OCI-LY7 (cell line): ENCODE data around the gene FOXC2. TPM values are rescaled to one million over a fixed set of nuclear protein-coding genes. Genes with fewer than 3 reads are reported as not detected.

ENCODE experiments used
- BruUV-seq: library from RNA; stranded (reverse); fragments of 400-500 nt; replicated peaks from 2 replicates; lab custom pipeline; 2021; lab: Mats Ljungman, UMichigan
- CTCF ChIA-PET: fragments of 300-600 bp; sonication (Branson Sonifier 250); formaldehyde crosslinking; loops from one replicate; lab custom pipeline; 2022; ENCODE audit warnings: antibody characterized with exemption; ENCODE audit not compliant: unreplicated experiment; lab: Charles Lee
- POLR2A ChIA-PET: fragments of 300-600 bp; sonication (Branson Sonifier 250); formaldehyde crosslinking; loops from one replicate; lab custom pipeline; 2022; ENCODE audit warnings: antibody characterized with exemption; lab: Charles Lee
- DNase-seq: peaks from one replicate; pipeline ENCODE4 v3.0.0-alpha.2; 2015; ENCODE audit warnings: low spot score
- H2AFZ ChIP-seq: fragments of 200-600 bp; sonication (generic), shearing (Covaris generic); 2 replicates; pipeline ENCODE4 v1.6.1; 2014; ENCODE audit warnings: mild to moderate bottlenecking, antibody characterized with exemption, low read length, moderate library complexity
- H3K27ac ChIP-seq: fragments of 200-600 bp; sonication (generic); 2 replicates; pipeline ENCODE4 v1.5.1; 2014; ENCODE audit warnings: mixed run types, low read depth, mild to moderate bottlenecking, moderate library complexity, low read length, inconsistent platforms; ENCODE audit not compliant: poor library complexity, severe bottlenecking
- H3K36me3 ChIP-seq: fragments of 200-600 bp; sonication (generic); 2 replicates; pipeline ENCODE4 v1.6.1; 2014; ENCODE audit warnings: mild to moderate bottlenecking, antibody characterized with exemption, low read length, moderate library complexity, mixed read lengths; ENCODE audit not compliant: insufficient read depth
- H3K4me1 ChIP-seq: fragments of 200-600 bp; sonication (generic); 2 replicates; pipeline ENCODE4 v1.5.1; 2014; ENCODE audit warnings: mild to moderate bottlenecking, low read length; ENCODE audit not compliant: insufficient read depth, poor library complexity, severe bottlenecking
- H3K4me2 ChIP-seq: fragments of 200-600 bp; sonication (generic); 2 replicates; pipeline ENCODE4 v1.6.1; 2014; ENCODE audit warnings: mild to moderate bottlenecking, low read length
- H3K4me3 ChIP-seq: fragments of 200-600 bp; sonication (generic); 2 replicates; pipeline ENCODE4 v1.5.1; 2014; ENCODE audit warnings: mild to moderate bottlenecking, low read depth, low read length; ENCODE audit not compliant: poor library complexity, severe bottlenecking
- H3K79me2 ChIP-seq: fragments of 200-600 bp; sonication (generic); 2 replicates; pipeline ENCODE4 v1.6.1; 2016; ENCODE audit warnings: low read depth, mild to moderate bottlenecking, low read length, moderate library complexity, mixed read lengths; ENCODE audit not compliant: insufficient read depth
- H3K9me2 ChIP-seq: fragments of 200-600 bp; sonication (generic); 2 replicates; pipeline ENCODE4 v1.6.1; 2016; ENCODE audit warnings: mild to moderate bottlenecking, low read length, mixed read lengths; ENCODE audit not compliant: insufficient read depth
- H3K9me3 ChIP-seq: fragments of 200-600 bp; sonication (generic); 2 replicates; pipeline ENCODE4 v1.6.1; 2014; ENCODE audit warnings: mild to moderate bottlenecking, mixed run types, low read length, mixed read lengths
- H4K20me1 ChIP-seq: fragments of 200-600 bp; sonication (generic); 2 replicates; pipeline ENCODE4 v1.6.1; 2014; ENCODE audit warnings: mild to moderate bottlenecking, antibody characterized with exemption, low read length, moderate library complexity, mixed read lengths; ENCODE audit not compliant: insufficient read depth
- EZH2phosphoT487 ChIP-seq: fragments of 200-600 bp; sonication (generic); IDR thresholded peaks from 2 replicates; pipeline ENCODE4 v1.6.1; 2018; ENCODE audit warnings: low read depth, borderline replicate concordance, mild to moderate bottlenecking, mixed run types, antibody characterized with exemption, low read length, moderate library complexity, mixed read lengths
- intact Hi-C: fragments of 100-400 bp; cut with micrococcal nuclease; formaldehyde crosslinking; loops from one replicate; pipeline ENCODE4 v1.10.0; 2022; ENCODE audit not compliant: unreplicated experiment
- total RNA-seq, 2 experiments: library from RNA; depleted of rRNA in 1 of 2; stranded (reverse); fragments of >200 nt in 1 of 2; shearing (Covaris generic) in 1 of 2; gene quantifications; 2 replicates each; pipeline ENCODE4 v1.2.3, GENCODE V29; 2014 to 2022
- TF ChIP-seq, protein P1 (sequence below): fragments of 200-600 bp; sonication (generic); conservative IDR thresholded peaks from 2 replicates; pipeline ENCODE4 v1.5.1; 2014; ENCODE audit warnings: mild to moderate bottlenecking, antibody characterized with exemption, low read length, moderate library complexity, mixed read lengths

Gene FOXC2
- total RNA-seq, 2 experiments from 2014 or later = not detected

DNA sequence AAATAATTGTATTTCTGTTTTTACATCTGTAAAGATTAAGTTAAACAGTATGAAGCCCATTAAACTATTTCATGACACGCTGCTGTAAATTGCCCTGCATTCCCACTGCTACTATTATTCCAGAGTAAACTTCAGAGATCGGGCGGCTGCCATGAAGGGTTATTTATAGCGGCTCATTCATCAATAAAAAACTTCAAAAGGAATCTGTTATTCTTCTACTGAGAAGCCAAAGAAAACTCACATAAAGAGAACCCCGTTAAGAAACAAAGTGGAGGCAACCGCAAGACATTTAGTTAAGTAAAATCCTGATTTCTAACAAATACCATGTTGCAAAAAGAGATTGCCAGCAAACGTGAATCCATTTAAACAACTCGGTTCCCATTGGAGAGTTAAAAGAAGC, 28.1 kb downstream of the FOXC2 start:
- no TSS peak for BruUV-seq
- no peaks in the 10 kb centered on the region for H3K9me2 ChIP-seq
- no peaks in the 10 kb centered on the region for H3K79me2 ChIP-seq
- POLR2A ChIA-PET = no interaction called here
- no peak for TF ChIP-seq EZH2phosphoT487
- TF ChIP-seq, protein P1, sequence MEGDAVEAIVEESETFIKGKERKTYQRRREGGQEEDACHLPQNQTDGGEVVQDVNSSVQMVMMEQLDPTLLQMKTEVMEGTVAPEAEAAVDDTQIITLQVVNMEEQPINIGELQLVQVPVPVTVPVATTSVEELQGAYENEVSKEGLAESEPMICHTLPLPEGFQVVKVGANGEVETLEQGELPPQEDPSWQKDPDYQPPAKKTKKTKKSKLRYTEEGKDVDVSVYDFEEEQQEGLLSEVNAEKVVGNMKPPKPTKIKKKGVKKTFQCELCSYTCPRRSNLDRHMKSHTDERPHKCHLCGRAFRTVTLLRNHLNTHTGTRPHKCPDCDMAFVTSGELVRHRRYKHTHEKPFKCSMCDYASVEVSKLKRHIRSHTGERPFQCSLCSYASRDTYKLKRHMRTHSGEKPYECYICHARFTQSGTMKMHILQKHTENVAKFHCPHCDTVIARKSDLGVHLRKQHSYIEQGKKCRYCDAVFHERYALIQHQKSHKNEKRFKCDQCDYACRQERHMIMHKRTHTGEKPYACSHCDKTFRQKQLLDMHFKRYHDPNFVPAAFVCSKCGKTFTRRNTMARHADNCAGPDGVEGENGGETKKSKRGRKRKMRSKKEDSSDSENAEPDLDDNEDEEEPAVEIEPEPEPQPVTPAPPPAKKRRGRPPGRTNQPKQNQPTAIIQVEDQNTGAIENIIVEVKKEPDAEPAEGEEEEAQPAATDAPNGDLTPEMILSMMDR = no peak
- no peaks in the 10 kb centered on the region for H3K9me3 ChIP-seq
- no peak overlapping the region for H3K4me2 ChIP-seq
- CTCF ChIA-PET = no interaction called here
- no peak overlapping the region for H3K4me3 ChIP-seq
- intact Hi-C loops = no loop called here
- H3K36me3 ChIP-seq = no peaks in the 10 kb centered on the region
- H2AFZ ChIP-seq = no peak overlapping the region
- no peaks in the 10 kb centered on the region for H3K4me1 ChIP-seq
- no peak overlapping the region for H3K27ac ChIP-seq
- no peaks in the 10 kb centered on the region for H4K20me1 ChIP-seq
- DNase-seq = no peak

DNA sequence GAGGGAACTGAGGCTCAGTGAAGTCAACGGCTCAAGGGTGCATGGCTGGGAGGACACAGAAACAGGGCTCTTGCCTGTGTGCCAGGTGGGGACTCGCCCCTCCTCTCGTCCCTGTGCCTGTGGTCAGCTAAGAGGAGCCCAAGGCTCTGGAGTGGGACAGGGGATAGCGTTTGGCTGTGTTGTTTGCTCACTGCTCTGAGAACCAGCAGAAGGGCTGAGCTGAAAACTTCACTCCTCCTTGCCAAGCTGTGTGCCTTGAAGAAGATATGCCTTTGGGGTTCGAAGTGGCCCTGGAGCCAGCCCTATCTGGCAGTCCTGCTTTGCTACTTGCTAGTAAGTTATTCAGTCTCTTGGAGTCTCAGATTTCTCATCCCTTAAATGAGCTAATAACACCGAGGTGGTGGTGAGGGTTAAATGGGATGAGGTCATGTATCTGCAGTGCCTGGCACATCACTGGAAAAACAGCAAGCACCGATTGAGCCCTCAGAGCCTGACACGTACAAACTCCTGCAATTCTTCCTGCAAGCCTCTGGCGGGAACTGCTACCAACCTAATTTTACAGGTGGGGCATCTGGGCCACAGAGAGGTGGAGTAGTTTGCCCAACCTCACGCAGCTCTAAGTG, 29.5 kb downstream of the FOXC2 start:
- TF ChIP-seq, protein P1 = no peak
- TF ChIP-seq EZH2phosphoT487 = no peak
- no peaks in the 10 kb centered on the region for H4K20me1 ChIP-seq
- H3K36me3 ChIP-seq = no peaks in the 10 kb centered on the region
- H3K9me2 ChIP-seq = no peaks in the 10 kb centered on the region
- intact Hi-C loops = no loop called here
- no peaks in the 10 kb centered on the region for H3K4me1 ChIP-seq
- CTCF ChIA-PET = no interaction called here
- H3K4me2 ChIP-seq = no peak overlapping the region
- H3K79me2 ChIP-seq = no peaks in the 10 kb centered on the region
- no peak overlapping the region for H3K27ac ChIP-seq
- POLR2A ChIA-PET = no interaction called here
- no peaks in the 10 kb centered on the region for H3K9me3 ChIP-seq
- no peak overlapping the region for H3K4me3 ChIP-seq
- no peak overlapping the region for H2AFZ ChIP-seq
- no TSS peak for BruUV-seq
- no peak for DNase-seq

DNA sequence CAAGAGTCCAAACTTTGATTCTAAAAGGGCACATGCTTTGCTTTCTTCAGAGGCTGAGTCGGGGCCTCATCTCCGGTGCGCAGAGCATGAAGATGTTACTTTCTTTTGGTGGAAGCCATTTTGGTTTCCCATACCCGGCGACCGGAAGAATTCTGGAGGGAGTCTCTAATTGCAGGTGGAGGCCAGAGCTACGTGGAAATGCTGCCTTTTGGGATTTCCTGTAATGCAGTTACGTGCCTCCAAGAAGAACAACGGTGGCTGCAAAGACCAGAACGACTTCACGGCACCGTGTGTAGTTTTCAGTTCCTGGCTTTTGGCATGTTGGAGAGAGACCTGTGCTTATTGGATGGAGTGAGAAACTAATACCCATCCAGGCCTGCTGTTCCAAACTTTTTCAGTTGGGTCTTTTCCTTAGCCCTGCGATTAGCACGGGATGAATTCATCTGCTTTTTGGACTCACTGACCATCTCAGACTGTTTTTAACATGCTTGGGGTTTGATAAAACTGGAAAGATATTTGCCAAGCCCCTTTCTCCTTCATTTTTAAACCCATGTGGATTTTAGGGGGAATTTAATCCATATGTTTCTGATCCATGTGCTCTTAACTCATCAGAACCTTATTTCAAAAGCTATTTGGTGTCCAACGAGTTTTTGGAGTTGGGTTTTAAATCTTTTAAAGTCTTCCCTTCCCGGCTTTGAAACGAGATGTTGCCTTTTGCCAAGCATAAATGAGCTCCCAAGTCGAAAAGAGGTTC, 30.7 kb downstream of the FOXC2 start:
- H3K4me3 ChIP-seq = no peak overlapping the region
- no peak for TF ChIP-seq EZH2phosphoT487
- TF ChIP-seq, protein P1 = no peak
- no peaks in the 10 kb centered on the region for H3K4me1 ChIP-seq
- DNase-seq = no peak
- no peaks in the 10 kb centered on the region for H3K36me3 ChIP-seq
- H3K9me3 ChIP-seq = no peaks in the 10 kb centered on the region
- H4K20me1 ChIP-seq = no peaks in the 10 kb centered on the region
- CTCF ChIA-PET = no interaction called here
- no peak overlapping the region for H3K4me2 ChIP-seq
- no peak overlapping the region for H2AFZ ChIP-seq
- no peak overlapping the region for H3K27ac ChIP-seq
- no peaks in the 10 kb centered on the region for H3K9me2 ChIP-seq
- POLR2A ChIA-PET = no interaction called here
- intact Hi-C loops = no loop called here
- H3K79me2 ChIP-seq = no peaks in the 10 kb centered on the region
- BruUV-seq = no TSS peak
